Measurements from ENCODE around the gene ITCH.
A peak's percentile ranks its signal among the peaks of the same experiment; 100 is the strongest.
"Not testable (repeated sequence)": the region's sequence is repeated elsewhere in the genome, so short reads cannot be mapped to it uniquely, and the experiment has no call there.

ITCH gene

DNA sequence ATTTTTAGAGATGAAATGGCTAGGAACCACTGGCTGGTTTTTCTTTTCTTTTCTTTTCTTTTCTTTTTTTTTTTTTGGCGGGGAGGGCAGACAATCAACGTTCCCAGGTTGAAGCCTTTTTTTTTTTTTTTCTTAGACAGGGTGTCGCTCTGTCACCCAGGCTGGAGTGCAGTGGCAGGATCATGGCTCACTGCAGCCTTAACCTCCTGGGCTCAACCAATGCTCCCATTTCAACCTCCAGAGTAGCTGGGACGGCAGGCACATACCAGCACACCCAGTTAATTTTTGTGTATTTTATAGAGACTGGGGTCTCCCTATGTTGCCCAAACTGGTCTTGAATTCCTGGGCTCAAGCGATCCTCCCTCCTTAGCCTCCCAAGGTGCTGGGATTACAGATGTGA lies 18.8 kb upstream of the ITCH start:
- DNase-seq, result no peak

DNA sequence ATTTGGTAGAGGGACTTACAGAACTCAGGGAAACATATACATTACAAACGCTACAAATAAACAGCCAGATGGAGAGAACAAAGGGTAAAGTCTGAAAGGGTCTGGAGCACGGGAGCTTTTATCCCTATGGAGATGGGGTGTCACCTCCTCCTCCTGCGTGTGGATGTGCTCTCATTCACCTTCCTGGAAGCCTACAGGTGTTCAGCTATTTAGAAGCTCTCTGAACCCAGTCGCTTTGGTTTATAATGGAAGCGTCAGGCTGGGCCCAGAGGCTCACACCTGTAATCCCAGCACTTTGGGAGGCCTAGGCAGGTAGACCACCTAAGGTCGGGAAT lies 17.7 kb upstream of the ITCH start:
- no peak for DNase-seq

DNA sequence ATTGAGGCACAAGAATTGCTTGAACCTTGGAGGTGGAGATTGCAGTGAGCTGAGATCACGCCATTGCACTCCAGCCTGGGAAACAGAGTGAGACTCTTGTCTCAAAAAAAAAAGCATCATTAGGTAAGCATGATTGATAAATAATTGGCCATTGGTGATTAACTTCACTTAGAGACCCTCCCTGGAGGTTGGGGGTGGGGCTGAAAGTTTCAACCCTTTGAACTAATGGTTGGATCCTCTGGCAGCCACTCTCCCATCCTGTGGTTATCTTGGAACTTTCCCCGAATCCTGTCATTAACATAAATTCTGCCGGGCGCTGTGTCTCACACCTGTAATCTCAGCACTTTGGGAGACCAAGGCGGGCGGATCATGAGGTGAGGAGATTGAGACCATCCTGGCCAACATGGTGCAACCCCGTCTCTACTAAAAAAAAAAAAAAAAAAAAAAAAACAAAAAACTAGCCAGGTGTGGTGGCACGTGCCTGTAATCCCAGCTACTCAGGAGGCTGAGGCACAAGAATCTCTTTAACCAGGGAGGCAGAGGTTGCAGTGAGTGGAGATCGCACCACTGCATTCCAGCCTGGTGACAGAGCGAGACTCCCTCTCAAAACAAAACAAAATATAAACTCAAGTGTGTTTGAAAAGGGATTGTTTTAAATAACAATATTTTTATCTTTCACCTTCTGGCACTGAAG lies 17.1 kb upstream of the ITCH start:
- DNase-seq, result not testable (repeated sequence)

DNA sequence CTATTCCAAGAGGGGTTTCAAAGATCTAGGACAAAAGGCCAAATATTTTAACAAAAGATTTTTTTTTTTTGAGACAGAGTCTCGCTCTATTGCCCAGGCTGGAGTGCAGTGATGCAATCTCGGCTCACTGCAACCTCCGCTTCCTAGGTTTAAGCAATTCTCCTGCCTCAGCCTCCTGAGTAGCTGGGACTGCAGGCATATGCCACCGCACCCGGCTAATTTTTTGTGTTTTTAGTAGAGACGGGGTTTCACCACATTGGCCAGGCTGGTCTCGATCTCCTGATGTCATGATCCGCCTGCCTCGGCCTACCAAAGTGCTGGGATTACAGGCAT lies 16.6 kb upstream of the ITCH start:
- not testable (repeated sequence) for DNase-seq

DNA sequence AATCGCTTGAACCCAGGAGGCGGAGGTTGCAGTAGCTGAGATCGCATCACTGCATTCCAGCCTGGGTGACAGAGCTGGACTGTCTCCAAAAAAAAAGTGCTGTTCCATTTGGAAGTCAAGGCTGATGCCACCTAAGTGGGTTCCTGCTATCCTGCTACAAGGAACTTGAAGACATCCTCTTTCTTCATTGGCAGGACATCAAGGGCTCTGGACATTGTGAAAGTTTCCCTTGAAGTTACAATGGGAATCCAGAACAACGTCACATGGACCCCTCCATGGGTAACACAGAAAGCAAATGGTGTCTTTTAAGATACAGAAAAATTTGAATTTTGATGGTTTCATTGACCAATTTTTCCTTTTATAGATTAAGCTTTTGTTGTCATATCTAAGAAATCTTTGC lies 15.5 kb upstream of the ITCH start:
- DNase-seq, result no peak

DNA sequence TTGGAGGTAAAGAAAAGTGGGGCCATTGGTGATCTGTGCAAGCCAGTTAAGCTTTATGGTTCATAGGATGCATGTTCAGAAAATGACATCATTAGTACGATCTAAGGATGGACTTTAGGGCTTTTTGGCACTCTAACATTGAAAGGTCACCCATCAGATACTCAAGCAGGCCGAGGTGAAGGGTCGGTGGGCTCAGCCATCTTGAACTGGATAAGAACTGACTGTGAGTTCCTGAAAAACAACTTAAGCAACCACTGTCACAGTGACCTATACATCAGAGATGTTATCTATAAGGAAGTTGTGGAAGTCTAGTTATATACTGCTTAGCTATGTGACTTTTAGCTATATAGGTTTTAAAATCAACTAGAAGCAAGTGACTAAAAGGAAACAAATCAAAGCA lies 13.0 kb upstream of the ITCH start:
- no peak for DNase-seq

DNA sequence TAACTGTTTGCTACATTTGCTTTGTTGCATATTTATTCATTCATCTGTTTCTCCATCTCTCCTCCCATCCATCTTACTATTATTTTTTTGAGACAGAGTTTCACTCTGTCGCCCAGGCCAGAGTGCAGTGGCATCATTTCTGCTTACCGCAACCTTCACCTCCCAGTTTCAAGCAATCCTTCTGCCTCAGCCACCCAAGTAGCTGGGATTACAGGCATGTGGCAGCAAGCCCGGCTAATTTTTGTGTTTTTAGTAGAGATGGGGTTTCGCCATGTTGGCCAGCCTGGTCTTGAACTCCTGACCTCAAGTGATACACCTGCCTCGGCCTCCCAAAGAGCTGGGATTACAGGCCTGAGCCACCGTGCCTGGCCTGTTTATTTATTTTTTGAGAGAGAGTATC lies 9.6 kb upstream of the ITCH start:
- DNase-seq, result not testable (repeated sequence)

DNA sequence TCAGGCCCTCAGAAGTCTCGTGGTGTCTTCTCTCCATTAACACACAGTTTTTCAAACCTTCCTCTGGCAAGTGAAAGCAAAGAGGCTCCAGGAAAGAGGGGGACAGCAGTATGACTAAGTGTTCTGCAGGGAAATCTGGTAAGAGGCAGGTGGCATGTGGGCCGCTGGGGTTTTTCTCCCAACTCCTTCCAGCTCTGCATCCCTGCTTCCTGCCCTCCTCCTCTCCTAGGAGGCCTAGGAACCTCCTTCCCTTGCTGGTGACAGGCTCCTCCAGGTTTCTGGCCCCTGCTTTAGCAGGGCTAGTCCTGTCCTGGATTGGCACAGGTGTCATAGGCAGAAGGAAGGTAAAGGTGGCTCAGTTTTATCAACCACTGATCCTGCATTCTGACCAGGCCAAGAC lies 7.6 kb upstream of the ITCH start:
- DNase-seq, result no peak

DNA sequence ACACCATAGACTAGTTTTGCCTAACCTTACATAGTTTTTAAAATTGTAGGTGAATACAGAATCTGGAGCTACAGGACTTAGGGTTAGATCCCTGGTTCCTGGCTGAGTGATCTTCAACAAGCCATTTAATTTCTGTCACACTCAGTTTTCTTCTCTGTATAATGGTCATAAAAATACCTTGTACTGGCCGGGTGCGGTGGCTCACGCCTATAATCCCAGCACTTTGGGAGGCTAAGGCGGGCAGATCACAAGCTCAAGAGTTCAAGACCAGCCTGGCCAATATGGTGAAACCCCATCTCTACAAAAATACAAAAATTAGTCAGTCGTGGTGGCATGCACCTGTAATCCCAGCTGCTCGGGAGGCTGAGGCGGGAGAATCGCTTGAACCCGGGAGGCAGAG lies 3.3 kb upstream of the ITCH start:
- DNase-seq, result not testable (repeated sequence)

DNA sequence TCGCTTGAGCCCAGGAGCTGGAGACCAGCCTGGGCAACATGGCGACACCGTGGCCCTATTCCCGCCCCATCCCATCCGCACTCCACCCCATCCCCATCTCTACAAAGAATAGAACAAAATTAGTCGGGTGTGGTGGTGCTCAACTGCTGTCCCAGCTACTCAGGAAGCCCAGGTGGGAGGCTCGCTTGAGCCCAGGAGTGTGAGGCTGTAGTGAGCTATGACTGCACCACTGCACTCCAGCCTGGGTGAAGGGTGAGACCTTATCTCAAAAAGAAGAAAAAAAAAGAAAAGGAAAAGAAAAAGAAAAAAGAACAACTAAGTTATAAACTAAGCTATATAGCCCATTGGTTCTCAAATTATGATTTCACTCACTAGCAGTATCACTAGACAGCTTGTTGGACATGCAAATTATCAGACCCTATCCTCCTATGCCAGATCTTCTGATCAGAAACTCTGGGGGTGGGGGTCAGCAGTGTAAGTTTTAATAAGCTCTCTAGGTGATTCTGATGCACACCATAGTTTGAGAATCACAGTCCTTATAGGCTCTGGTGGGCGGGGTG lies 491 bp upstream of the ITCH start:
- DNase-seq, result no peak

DNA sequence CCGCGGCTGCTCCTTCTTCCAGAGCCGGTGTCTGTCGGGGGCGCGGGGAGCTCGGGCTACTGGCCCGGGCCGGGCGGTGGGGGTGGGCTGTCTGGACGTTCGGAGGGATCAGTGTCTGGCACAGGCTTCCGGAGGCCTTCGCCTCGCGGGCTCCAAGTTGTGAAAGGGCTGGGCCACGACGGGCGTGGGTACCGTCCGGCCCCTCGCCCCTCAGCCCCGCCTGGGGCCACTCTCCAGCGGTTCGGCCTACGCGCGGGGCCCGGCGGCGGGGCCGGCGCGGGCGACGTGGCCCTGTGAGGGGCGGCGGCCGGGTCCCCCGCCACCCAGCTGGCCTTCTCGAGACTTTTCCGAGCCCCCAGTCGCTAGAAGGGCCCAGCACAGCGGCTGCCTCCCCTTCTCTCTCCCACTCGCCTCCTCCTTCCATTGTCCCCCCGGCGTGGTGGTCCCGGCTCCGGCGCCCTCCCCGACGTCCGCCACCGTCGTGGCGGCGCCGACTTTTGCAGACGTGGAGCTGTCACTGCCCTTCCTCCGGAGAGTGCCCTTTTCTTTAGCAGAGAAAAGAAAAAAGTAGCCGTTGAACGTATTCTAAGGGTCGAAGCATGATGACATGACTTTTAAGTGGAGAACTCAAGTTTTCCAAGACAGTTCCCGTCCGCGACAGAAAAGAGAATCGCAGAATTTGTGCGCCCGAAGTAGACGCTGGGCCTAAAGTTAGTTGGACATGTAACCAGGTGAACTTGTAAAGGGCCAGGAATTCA lies 571 bp downstream of the ITCH start:
- peak; percentile 82 for DNase-seq

DNA sequence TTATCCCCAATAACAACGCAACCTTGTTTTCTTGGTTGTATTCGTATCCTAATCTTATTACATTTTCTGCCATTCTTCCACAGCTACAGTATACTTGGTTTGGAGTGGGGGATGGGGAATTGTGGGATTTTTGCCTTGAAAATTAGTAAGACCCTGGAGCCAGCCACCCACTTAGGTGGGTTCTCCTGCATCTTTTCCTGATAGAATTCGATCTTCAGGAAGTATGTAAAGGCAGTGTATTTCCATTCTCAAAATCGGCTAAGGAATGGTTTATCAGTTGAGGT lies 1.1 kb downstream of the ITCH start:
- no peak for DNase-seq

DNA sequence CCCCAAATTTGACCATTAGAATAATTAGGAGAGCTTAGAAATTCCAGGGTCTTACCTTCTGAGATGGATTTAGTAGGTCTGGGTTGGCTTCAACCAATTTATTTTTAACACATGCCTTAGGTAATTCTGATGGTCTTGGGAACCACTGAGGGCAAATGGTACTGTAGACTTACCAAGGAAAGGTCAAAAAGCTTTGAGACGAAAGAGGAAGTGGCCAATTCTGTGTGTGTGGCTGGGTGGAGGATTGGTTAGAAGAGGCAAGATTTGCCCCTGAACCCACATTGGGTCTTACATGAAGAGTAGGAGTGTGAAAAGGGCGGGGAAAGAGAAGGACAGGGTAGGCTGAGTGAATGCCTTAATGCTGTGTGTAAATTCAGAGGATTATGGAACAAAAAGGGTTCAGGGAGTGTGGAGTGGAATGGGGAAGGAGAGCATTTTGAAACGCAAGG lies 2.7 kb downstream of the ITCH start:
- no peak for DNase-seq

DNA sequence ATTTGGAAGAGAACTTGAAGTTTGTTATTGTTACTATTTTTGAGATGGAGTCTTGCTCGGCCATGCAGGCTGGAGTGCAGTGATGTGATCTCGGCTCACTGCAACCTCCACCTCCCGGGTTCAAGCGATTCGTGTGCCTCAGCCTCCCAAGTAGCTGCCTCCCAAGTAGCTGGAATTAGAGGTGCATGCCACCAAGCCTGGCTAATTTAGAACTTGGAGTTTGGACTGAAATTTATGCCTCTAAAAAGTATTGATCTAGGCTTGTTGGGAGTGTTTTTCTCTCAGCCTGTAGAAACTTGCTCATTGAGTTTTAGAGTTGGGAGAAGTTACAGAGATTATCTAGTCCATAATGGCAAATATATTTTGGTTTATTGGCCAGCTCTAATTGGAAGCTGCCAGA lies 4.1 kb downstream of the ITCH start:
- DNase-seq, result no peak

DNA sequence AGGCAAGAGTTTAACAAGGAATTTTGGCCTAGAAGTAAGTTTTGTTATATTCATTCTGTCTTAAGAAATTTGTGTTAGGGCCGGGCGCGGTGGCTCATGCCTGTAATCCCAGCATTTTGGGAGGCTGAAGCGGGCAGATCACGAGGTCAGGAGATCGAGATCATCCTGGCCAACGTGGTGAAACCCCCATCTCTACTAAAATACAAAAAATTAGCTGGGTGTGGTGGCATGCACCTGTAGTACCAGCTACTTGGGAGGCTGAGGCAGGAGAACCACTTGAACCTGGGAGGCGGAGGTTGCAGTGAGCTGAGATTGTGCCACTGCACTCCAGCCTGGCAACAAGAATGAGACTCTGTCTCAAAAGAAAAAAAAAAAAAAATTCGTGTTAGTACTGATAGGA lies 4.8 kb downstream of the ITCH start:
- not testable (repeated sequence) for DNase-seq

DNA sequence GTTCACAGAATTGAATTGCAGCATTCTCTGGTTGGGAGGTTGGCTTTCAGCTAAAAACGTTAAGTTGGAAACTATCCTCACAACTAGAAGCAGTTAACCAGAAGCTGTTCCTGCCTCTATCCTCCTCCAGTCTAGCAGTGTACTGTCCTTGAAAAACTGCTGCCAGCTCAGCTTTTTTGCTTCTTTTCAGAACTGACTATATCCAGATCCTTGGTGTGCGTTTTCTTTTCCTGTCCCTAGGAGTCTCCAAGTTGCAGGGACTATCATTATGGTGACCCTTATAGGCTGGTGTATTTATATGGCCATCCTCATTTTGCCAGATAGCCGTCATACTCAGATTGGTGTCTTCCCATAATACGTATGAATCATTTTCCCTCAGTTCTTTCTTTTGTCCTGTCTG lies 5.5 kb downstream of the ITCH start:
- DNase-seq, result no peak

DNA sequence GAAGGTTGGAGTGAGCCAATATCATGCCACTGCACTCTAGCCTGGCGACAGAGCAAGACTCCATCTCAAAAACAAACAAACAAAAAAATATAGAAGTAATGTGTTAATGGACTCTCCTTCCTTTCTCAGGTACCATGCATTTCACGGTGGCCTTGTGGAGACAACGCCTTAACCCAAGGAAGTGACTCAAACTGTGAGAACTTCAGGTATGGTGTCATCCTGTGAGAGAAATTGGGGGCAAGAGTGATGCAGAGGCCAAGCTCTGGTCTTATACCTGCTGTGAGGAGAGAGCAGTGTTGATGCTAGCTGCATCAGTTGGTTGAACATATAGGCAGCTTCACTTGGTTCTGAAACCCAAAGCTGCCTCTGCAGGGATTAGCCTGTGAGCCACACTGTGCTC lies 6.2 kb downstream of the ITCH start:
- no peak for DNase-seq

DNA sequence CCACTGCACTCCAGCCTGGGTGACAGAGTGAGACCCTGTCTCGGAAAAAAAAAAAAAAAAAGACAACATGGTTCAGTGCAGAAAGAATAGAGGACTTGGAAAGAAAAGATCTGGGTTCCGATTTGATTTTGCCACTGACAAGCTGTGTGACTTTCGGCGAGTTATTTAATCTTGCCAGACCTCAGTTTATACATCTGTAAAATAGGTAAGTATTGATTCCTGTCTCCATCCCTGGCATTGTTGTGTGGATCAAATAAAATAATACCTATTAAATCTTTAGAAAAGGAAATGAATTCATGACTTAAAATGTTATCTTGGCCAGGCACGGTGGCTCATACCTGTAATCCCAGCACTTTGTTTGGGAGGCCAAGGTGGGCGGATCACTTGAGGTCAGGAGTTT lies 7.0 kb downstream of the ITCH start:
- no peak for DNase-seq

DNA sequence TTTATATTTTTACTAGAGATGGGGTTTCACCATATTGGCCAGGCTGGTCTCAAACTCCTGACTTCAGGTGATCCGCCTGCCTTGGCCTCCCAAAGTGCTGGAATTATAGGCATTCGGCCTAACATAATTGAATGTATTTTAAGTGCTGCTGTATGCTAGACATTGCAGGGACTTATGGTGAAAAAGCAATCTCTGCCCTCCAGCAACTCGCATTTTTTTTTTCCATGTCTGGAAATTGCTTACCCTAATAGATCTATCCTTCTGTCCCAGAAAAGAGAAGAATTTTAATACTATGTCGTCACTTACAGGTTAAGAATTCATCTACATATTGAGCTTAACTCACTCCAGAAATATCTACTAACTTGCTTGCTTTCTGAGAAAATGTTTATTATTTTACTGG lies 10.4 kb downstream of the ITCH start:
- no peak for DNase-seq

DNA sequence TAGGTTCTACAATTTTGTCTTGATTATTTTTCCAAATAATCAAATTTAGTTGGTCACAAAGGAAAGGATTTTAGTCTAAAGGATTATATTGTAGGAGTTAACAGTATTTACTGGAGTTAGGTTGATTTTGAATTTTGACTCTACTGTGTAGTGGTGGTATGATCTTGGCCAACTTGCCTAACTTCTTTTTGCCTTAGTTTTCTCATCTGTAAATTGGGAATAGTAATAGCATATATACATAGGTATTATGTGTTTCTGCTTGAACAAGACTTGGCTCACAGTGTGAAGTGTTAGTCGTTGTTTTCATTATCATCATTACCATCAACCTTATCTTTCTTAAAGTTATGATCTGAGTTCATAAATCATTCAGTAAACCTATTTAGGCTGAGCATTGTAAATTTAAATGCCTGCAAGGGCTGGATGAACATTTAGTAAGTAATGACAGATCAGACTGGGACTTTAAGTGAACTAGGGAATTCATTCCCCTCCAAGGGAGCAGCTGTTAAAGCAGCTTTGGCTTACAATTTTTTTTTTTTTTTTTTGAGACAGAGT lies 11.2 kb downstream of the ITCH start:
- no peak for DNase-seq

DNA sequence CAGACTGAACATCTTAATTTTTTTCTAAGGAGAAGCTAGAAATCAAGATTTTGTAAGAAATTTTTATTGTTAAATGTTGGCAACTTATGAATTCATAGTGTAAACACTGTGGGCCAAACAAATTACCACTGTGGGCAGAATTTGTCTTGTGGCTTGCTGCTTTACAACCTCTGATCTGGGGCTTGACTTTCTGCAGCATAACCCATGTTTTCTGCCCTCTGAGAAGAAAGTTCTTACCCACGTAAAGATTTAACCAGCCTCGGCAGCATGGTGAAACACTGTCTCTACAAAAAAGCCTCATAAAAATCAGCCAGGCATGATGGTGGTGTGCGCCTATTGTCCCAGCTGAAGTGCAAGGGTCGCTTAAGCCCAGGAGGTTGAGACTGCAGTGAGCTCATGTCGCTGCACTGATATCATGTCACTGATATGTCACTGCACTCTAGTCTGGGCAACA lies 12.9 kb downstream of the ITCH start:
- DNase-seq, result peak; percentile 38

DNA sequence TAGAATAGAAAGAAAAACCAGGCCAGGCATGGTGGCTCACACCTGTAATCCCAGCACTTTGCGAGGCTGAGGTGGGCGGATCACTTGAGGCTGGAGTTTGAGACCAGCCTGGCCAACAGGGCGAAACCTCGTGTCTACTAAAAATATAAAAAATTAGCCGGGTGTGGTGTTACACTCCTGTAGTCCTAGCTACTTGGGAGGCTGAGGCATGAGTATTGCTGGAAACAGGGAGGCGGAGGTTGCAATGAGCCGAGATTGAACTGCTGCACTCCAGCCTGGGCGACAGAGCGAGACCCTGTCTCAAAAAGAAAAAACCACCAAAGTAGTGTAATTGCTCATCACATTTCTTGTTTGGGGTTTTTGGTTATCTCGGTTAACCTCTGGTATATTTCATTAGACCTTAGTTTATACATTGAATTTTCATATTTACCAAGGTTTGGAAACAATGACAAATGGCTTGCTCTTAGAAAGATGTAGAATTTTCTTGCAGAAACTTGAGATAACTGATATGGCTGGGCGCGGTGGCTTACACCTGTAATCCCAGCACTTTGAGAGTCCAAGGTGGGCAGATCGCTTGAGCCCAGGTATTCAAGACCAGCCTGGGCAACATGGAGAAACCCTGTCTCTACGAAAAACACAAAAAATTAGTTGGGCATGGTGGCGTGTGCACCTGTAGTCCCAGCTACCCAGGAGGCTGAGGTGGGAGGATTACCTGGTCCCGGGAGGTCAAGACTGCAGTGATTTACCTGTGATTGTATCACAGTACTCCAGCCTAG lies 14.2 kb downstream of the ITCH start:
- no peak for DNase-seq

DNA sequence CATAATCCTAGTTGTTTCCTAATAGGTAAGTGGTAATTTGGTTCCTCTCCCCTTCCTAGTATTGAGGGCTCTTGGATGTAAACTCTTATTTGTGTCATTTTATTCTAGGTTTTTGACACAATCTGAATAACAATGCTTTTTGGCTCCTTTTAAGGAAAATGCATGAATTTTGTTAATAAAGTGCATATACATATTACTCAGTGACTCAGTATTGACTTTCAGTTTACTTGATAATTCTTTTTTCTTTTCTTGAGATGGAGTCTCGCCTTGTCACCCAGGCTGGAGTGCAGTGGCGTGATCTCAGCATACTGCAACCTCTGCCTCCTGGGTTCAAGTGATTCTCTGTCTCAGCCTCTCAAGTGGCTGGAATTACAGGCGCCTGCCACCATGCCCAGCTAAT lies 19.1 kb downstream of the ITCH start:
- DNase-seq, result no peak

All from eye (tissue), 1 donor.